ENCODE data around the gene PAPSS2. TPM values are rescaled to one million over a fixed set of nuclear protein-coding genes. Genes with fewer than 3 reads are reported as not detected.

Gene PAPSS2
- total and polyA plus RNA-seq, 10 donors: 3.0 to 25.9 (median 12.6) TPM

GRCh38 chr10:87761892-87762291, 102.2 kb downstream of the PAPSS2 start:
- H3K4me1 ChIP-seq: peaks cover 0 to 10% (median 2%) of the 10 kb centered on the region in 6 donors
- TF ChIP-seq POLR2A (IDR thresholded peaks at IDR 0.05) (no peak), POLR2AphosphoS5 (IDR thresholded peaks at IDR 0.05) (no peak), CTCF (IDR thresholded peaks at IDR 0.05 in 8 of 11, conservative IDR thresholded peaks at IDR 0.05 in 3 of 11) (no peak)
- 58 to 73% (median 66%) methylated on average over 2 of the region's 2 CpGs for WGBS, 5 donors
- H3K4me3 ChIP-seq: no peak overlapping the region
- DNase-seq: no peak
- peaks cover 0 to 68% (median 24%) of the 10 kb centered on the region in 6 donors for H3K36me3 ChIP-seq
- H3K27ac ChIP-seq: no peak overlapping the region
- H3K27me3 ChIP-seq (replicated peaks in 1 of 7): no peaks in the 10 kb centered on the region
- no peaks in the 10 kb centered on the region for H3K9me3 ChIP-seq
- intact Hi-C loops (cut with DNase I; ENCODE audit: low total_unique reads): no loop called here

- peaks cover 0 to 71% (median 33%) of the 10 kb centered on the region in 6 donors for H3K36me3 ChIP-seq
- intact Hi-C loops (cut with DNase I; ENCODE audit: low total_unique reads): no loop called here
- WGBS, 5 donors: 89 to 98% (median 96%) methylated on average over 5 of the region's 5 CpGs
- no peaks in the 10 kb centered on the region for H3K9me3 ChIP-seq
- H3K27ac ChIP-seq: no peak overlapping the region
- no peaks in the 10 kb centered on the region for H3K27me3 ChIP-seq (replicated peaks in 1 of 7)
- DNase-seq: no peak
- H3K4me3 ChIP-seq: no peak overlapping the region
- TF ChIP-seq CTCF (IDR thresholded peaks at IDR 0.05 in 8 of 11, conservative IDR thresholded peaks at IDR 0.05 in 3 of 11): no peak
- TF ChIP-seq POLR2A (IDR thresholded peaks at IDR 0.05): no peak
- TF ChIP-seq POLR2AphosphoS5 (IDR thresholded peaks at IDR 0.05): no peak
- peaks cover 0 to 10% (median 2%) of the 10 kb centered on the region in 6 donors for H3K4me1 ChIP-seq
Observed at GRCh38 chr10:87763086-87763861, 103.6 kb downstream of the PAPSS2 start.

GRCh38 chr10:87764072-87764934, 104.6 kb downstream of the PAPSS2 start:
- no peak for DNase-seq
- Histone ChIP-seq H3K9me3 (no peaks in the 10 kb centered on the region), H3K4me3 (no peak overlapping the region), H3K27me3 (replicated peaks in 1 of 7) (no peaks in the 10 kb centered on the region), H3K4me1 (peaks cover 0 to 10% (median 2%) of the 10 kb centered on the region in 6 donors), H3K36me3 (peaks cover 0 to 73% (median 37%) of the 10 kb centered on the region in 6 donors), H3K27ac (no peak overlapping the region)
- TF ChIP-seq CTCF (IDR thresholded peaks at IDR 0.05 in 8 of 11, conservative IDR thresholded peaks at IDR 0.05 in 3 of 11) (no peak), POLR2AphosphoS5 (IDR thresholded peaks at IDR 0.05) (no peak), POLR2A (IDR thresholded peaks at IDR 0.05) (no peak)
- WGBS, 5 donors: 92 to 97% (median 95%) methylated on average over 13 of the region's 13 CpGs
- intact Hi-C loops (cut with DNase I; ENCODE audit: low total_unique reads): no loop called here

Data from spleen (tissue), 11 donors.